Gastrocnemius medialis (tissue), 4 donors: ENCODE measurements around the gene REL. TPM values are rescaled to one million over a fixed set of nuclear protein-coding genes. Genes with fewer than 3 reads are reported as not detected.

Experiments
- ATAC-seq, 2 donors: fragments of 150-250 bp; one replicate each; pipeline ENCODE4 v1.9.1; 2016
- DNase-seq, 2 donors: peaks; one replicate each; pipeline ENCODE4 v3.0.0-alpha.2; 2019
- H3K27ac ChIP-seq, 4 donors: fragments of 200-600 bp; sonication (generic); 1 replicate in 1 of 4; 2 replicates in 3 of 4; pipeline ENCODE4 v1.5.1; 2016 to 2018; ENCODE audit warnings: mild to moderate bottlenecking in 2 of 4, moderate library complexity in 1 of 4
- H3K27me3 ChIP-seq, 3 donors: fragments of 200-600 bp; sonication (generic) in 2 of 3; 1 replicate in 1 of 3; 2 replicates in 2 of 3; pipeline versions ENCODE4 v1.5.1 to v1.6.0; 2016 to 2019; ENCODE audit warnings: mild to moderate bottlenecking in 1 of 3, moderate library complexity in 1 of 3
- H3K36me3 ChIP-seq, 2 donors: fragments of 200-600 bp; sonication (generic) in 1 of 2; one replicate each; pipeline ENCODE4 v1.5.1; 2017 to 2018
- H3K4me1 ChIP-seq, 2 donors: fragments of 200-600 bp; sonication (generic) in 1 of 2; one replicate each; pipeline ENCODE4 v1.5.1; 2016 to 2017; ENCODE audit warnings: mild to moderate bottlenecking in 2 of 2
- H3K4me3 ChIP-seq, 4 donors: fragments of 200-600 bp; sonication (generic) in 3 of 4; 1 replicate in 1 of 4; 2 replicates in 3 of 4; pipeline ENCODE4 v1.5.1; 2016 to 2019; ENCODE audit warnings: mild to moderate bottlenecking in 2 of 4
- H3K9me3 ChIP-seq, 3 donors: fragments of 200-600 bp; sonication (generic) in 2 of 3; 1 replicate in 1 of 3; 2 replicates in 2 of 3; pipeline ENCODE4 v1.5.1; 2016 to 2019
- CTCF ChIP-seq, 5 experiments: fragments of 450-650 bp in 3 of 5; fragments of 200-600 bp in 2 of 5; sonication (generic) in 2 of 5; IDR thresholded peaks in 4 of 5; conservative IDR thresholded peaks in 1 of 5; 1 replicate in 4 of 5; 2 replicates in 1 of 5; pipeline ENCODE4 v1.5.1; 2016 to 2019; ENCODE audit warnings: antibody characterized with exemption in 5 of 5, mild to moderate bottlenecking in 3 of 5, moderate library complexity in 3 of 5
- POLR2A ChIP-seq, 2 donors: fragments of 450-650 bp; IDR thresholded peaks; one replicate each; pipeline ENCODE4 v1.6.1; 2017; ENCODE audit warnings: antibody characterized with exemption in 2 of 2, mild to moderate bottlenecking in 2 of 2, moderate library complexity in 2 of 2
- in situ Hi-C, 4 donors: fragments of 200-750 bp; cut with MboI; loops; one replicate each; pipeline versions ENCODE4 v1.15.0 to v1.8.0; 2017; ENCODE audit warnings: low sequenced_read_pairs in 4 of 4
- intact Hi-C: fragments of 100-400 bp; cut with DNase I; formaldehyde crosslinking; loops from one replicate; pipeline ENCODE4 v1.15.1; 2023; ENCODE audit warnings: low total_unique reads
- total RNA-seq, 4 donors: library from RNA; depleted of rRNA; stranded (reverse); fragments of >200 nt; gene quantifications; one replicate each; pipeline versions ENCODE4 v1.1.0 to v1.2.3, GENCODE V29; 2016

Gene REL
- total RNA-seq, 4 donors from 2014 or later: 4.2 to 7.6 (median 5.4) TPM

- DNase-seq: no peak
- Histone ChIP-seq H3K27me3 (no peaks in the 10 kb centered on the region), H3K27ac (no peak overlapping the region), H3K4me3 (no peak overlapping the region), H3K9me3 (no peaks in the 10 kb centered on the region), H3K36me3 (peaks cover 0 to under 1% of the 10 kb centered on the region in 2 donors), H3K4me1 (no peaks in the 10 kb centered on the region)
- TF ChIP-seq POLR2A (IDR thresholded peaks at IDR 0.05) (no peak), CTCF (IDR thresholded peaks at IDR 0.05 in 4 of 5, conservative IDR thresholded peaks at IDR 0.05 in 1 of 5) (no peak)
- intact Hi-C loops (no loop called here), in situ Hi-C loops (no loop called here)
- no peak for ATAC-seq
Measured at GRCh38 chr2:60964651-60965498, 83.5 kb downstream of the REL start.

GRCh38 chr2:60965499-60965785 is 84.1 kb downstream of the REL start:
- Histone ChIP-seq H3K9me3 (no peaks in the 10 kb centered on the region), H3K36me3 (no peaks in the 10 kb centered on the region), H3K27me3 (no peaks in the 10 kb centered on the region), H3K4me1 (no peaks in the 10 kb centered on the region), H3K27ac (no peak overlapping the region), H3K4me3 (no peak overlapping the region)
- in situ Hi-C loops: no loop called here
- DNase-seq: no peak
- no peak for ATAC-seq
- TF ChIP-seq POLR2A (IDR thresholded peaks at IDR 0.05): no peak
- no peak for TF ChIP-seq CTCF (IDR thresholded peaks at IDR 0.05 in 4 of 5, conservative IDR thresholded peaks at IDR 0.05 in 1 of 5)
- intact Hi-C loops: no loop called here

GRCh38 chr2:60966507-60967405 is 85.4 kb downstream of the REL start:
- Histone ChIP-seq H3K4me1 (no peaks in the 10 kb centered on the region), H3K27me3 (no peaks in the 10 kb centered on the region), H3K27ac (no peak overlapping the region), H3K9me3 (no peaks in the 10 kb centered on the region), H3K4me3 (no peak overlapping the region), H3K36me3 (no peaks in the 10 kb centered on the region)
- ATAC-seq: no peak
- intact Hi-C loops: no loop called here
- in situ Hi-C loops: no loop called here
- no peak for TF ChIP-seq CTCF (IDR thresholded peaks at IDR 0.05 in 4 of 5, conservative IDR thresholded peaks at IDR 0.05 in 1 of 5)
- no peak for TF ChIP-seq POLR2A (IDR thresholded peaks at IDR 0.05)
- DNase-seq: no peak

GRCh38 chr2:60972889-60973656 is 91.7 kb downstream of the REL start:
- TF ChIP-seq CTCF (IDR thresholded peaks at IDR 0.05 in 4 of 5, conservative IDR thresholded peaks at IDR 0.05 in 1 of 5) (no peak), POLR2A (IDR thresholded peaks at IDR 0.05) (no peak)
- intact Hi-C loops (loop anchor here (1.0 kb wide), 1 partner anchor 28 kb away; no protein-coding TSS in a partner anchor), in situ Hi-C loops (no loop called here)
- no peaks in the 10 kb centered on the region for H3K4me1 ChIP-seq
- DNase-seq (no peak), ATAC-seq (no peak)
- H3K9me3 ChIP-seq: no peaks in the 10 kb centered on the region
- no peaks in the 10 kb centered on the region for H3K27me3 ChIP-seq
- no peak overlapping the region for H3K4me3 ChIP-seq
- H3K27ac ChIP-seq: no peak overlapping the region
- H3K36me3 ChIP-seq: no peaks in the 10 kb centered on the region
